ENCODE results near the gene KRT86.

DNA sequence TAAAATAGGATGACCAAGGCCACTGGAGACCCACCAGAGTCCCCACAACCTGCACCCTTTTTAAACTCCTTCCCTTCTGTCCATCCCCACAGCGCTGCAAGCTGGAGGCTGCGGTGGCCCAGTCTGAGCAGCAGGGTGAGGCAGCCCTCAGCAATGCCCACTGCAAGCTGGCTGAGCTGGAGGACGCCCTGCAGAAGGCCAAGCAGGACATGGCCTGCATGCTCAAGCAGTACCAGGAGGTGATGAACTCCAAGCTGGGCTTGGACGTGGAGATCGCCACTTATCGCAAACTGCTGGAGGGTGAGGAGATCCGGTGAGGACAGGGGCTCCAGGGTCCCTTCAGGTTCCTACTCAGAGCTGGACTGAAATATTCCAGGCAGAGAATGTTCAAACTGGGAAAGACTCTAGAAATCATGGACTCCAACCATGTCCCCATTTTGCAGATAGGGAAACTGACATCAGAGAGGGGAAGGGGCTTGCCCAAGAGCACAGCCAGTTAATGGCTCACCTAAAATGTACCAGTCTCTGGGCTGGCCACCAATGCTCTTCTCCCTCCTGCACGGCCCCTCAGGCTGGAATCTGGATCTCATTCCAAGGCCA lies 75.7 kb downstream of the KRT86 start:
- TF ChIP-seq, protein P1, sequence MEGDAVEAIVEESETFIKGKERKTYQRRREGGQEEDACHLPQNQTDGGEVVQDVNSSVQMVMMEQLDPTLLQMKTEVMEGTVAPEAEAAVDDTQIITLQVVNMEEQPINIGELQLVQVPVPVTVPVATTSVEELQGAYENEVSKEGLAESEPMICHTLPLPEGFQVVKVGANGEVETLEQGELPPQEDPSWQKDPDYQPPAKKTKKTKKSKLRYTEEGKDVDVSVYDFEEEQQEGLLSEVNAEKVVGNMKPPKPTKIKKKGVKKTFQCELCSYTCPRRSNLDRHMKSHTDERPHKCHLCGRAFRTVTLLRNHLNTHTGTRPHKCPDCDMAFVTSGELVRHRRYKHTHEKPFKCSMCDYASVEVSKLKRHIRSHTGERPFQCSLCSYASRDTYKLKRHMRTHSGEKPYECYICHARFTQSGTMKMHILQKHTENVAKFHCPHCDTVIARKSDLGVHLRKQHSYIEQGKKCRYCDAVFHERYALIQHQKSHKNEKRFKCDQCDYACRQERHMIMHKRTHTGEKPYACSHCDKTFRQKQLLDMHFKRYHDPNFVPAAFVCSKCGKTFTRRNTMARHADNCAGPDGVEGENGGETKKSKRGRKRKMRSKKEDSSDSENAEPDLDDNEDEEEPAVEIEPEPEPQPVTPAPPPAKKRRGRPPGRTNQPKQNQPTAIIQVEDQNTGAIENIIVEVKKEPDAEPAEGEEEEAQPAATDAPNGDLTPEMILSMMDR (IDR thresholded peaks at IDR 0.05; ENCODE audit: insufficient read depth, low read length, poor library complexity, severe bottlenecking): no peak
- TF ChIP-seq EZH2phosphoT487 (conservative IDR thresholded peaks at IDR 0.05; ENCODE audit: low read length): no peak

Measured in SU-DHL-6 (cell line).